ENCODE measurements around the gene TBC1D14.
"Not testable (repeated sequence)": the region's sequence is repeated elsewhere in the genome, so short reads cannot be mapped to it uniquely, and the experiment has no call there.

The TBC1D14 gene

GRCh38 chr4:6901669-6902317, 7.8 kb upstream of the TBC1D14 start:
- Histone ChIP-seq H3K9ac (ENCODE audit: low read length) (no peak overlapping the region), H3K4me3 (ENCODE audit: low read depth in 1 of 2, low read length in 2 of 2) (no peak overlapping the region), H3K27me3 (ENCODE audit: control insufficient read depth in 1 of 2, insufficient read depth in 2 of 2, low read length in 2 of 2) (peaks cover 5 to 6% of the 10 kb centered on the region in 2 donors), H3K27ac (ENCODE audit: low read depth, low read length) (no peak overlapping the region), H3K36me3 (ENCODE audit: insufficient read depth, low read length) (no peaks in the 10 kb centered on the region), H3K4me1 (ENCODE audit: insufficient read depth, low read length) (no peaks in the 10 kb centered on the region), H3K9me3 (ENCODE audit: low read length) (no peaks in the 10 kb centered on the region)

- no peak overlapping the region for H3K4me3 ChIP-seq (ENCODE audit: low read depth in 1 of 2, low read length in 2 of 2)
- H3K9ac ChIP-seq (ENCODE audit: low read length): no peak overlapping the region
- no peaks in the 10 kb centered on the region for H3K36me3 ChIP-seq (ENCODE audit: insufficient read depth, low read length)
- peaks cover 5 to 6% of the 10 kb centered on the region in 2 donors for H3K27me3 ChIP-seq (ENCODE audit: control insufficient read depth in 1 of 2, insufficient read depth in 2 of 2, low read length in 2 of 2)
- no peaks in the 10 kb centered on the region for H3K4me1 ChIP-seq (ENCODE audit: insufficient read depth, low read length)
- no peaks in the 10 kb centered on the region for H3K9me3 ChIP-seq (ENCODE audit: low read length)
- H3K27ac ChIP-seq (ENCODE audit: low read depth, low read length): no peak overlapping the region
Measured at GRCh38 chr4:6902318-6903042, 7.1 kb upstream of the TBC1D14 start.

DNA sequence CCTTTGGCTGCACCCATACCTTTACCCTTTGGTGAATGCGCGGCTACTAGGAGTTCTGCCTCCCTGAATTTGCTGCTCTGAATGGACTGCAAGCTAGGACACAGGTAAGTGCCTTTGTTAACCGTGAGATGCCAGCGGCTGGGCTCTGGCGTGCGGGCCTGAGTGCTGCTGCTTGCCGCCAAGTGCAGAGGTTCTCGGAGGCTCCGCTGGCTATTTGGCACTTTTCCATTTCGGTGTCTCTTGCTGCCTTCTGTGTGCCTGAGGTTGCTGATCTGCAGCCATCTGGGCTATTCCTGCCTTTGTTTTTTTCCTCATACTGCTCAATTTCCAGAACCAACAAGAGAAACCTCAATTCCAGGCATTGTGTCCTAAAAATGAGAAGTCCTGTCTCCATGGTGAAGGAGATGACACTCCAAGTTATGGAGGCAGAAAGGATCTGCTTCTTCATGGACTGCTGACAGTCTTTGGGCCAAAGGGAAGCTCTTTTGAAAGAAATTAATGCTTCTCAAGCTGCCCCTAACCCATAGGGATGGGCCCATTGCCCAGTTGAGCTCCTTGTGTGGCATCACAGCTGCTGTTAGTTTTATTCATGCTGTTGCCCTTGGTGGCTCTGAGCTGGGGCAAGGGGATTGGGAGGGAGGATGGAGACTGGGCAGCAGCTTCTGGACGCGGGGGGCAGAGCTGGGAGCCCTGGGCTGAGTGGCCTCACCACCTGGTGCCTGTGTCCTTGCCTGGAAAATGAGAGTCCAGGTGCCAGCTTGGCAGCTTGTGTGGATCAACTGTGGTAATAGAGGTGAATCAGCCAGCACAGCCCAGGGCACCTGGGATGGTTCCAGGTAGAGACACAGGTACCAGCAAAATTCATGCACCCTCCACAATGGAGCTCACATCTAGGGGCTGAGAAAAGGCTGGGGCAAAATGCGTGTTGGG, 3.8 kb upstream of the TBC1D14 start:
- Histone ChIP-seq H3K36me3 (ENCODE audit: insufficient read depth, low read length) (no peaks in the 10 kb centered on the region), H3K4me3 (ENCODE audit: low read depth in 1 of 2, low read length in 2 of 2) (no peak overlapping the region), H3K4me1 (ENCODE audit: insufficient read depth, low read length) (peaks cover 18% of the 10 kb centered on the region), H3K9ac (ENCODE audit: low read length) (no peak overlapping the region), H3K27ac (ENCODE audit: low read depth, low read length) (no peak overlapping the region), H3K27me3 (ENCODE audit: control insufficient read depth in 1 of 2, insufficient read depth in 2 of 2, low read length in 2 of 2) (peaks cover 5 to 6% of the 10 kb centered on the region in 2 donors), H3K9me3 (ENCODE audit: low read length) (no peaks in the 10 kb centered on the region)

GRCh38 chr4:6906486-6906885, 3.1 kb upstream of the TBC1D14 start:
- not testable (repeated sequence) for H3K9me3 ChIP-seq (ENCODE audit: low read length); H3K36me3 ChIP-seq (ENCODE audit: insufficient read depth, low read length); H3K27ac ChIP-seq (ENCODE audit: low read depth, low read length); H3K4me3 ChIP-seq (ENCODE audit: low read depth in 1 of 2, low read length in 2 of 2); H3K27me3 ChIP-seq (ENCODE audit: control insufficient read depth in 1 of 2, insufficient read depth in 2 of 2, low read length in 2 of 2); H3K9ac ChIP-seq (ENCODE audit: low read length)
- H3K4me1 ChIP-seq (ENCODE audit: insufficient read depth, low read length): peaks cover 25% of the 10 kb centered on the region

- no peak overlapping the region for H3K4me3 ChIP-seq (ENCODE audit: low read depth in 1 of 2, low read length in 2 of 2)
- no peak overlapping the region for H3K27ac ChIP-seq (ENCODE audit: low read depth, low read length)
- no peaks in the 10 kb centered on the region for H3K9me3 ChIP-seq (ENCODE audit: low read length)
- peaks cover 26% of the 10 kb centered on the region for H3K4me1 ChIP-seq (ENCODE audit: insufficient read depth, low read length)
- H3K27me3 ChIP-seq (ENCODE audit: control insufficient read depth in 1 of 2, insufficient read depth in 2 of 2, low read length in 2 of 2): peaks cover 5 to 6% of the 10 kb centered on the region in 2 donors
- no peaks in the 10 kb centered on the region for H3K36me3 ChIP-seq (ENCODE audit: insufficient read depth, low read length)
- no peak overlapping the region for H3K9ac ChIP-seq (ENCODE audit: low read length)
Measured at GRCh38 chr4:6907658-6908191, 1.9 kb upstream of the TBC1D14 start.

DNA sequence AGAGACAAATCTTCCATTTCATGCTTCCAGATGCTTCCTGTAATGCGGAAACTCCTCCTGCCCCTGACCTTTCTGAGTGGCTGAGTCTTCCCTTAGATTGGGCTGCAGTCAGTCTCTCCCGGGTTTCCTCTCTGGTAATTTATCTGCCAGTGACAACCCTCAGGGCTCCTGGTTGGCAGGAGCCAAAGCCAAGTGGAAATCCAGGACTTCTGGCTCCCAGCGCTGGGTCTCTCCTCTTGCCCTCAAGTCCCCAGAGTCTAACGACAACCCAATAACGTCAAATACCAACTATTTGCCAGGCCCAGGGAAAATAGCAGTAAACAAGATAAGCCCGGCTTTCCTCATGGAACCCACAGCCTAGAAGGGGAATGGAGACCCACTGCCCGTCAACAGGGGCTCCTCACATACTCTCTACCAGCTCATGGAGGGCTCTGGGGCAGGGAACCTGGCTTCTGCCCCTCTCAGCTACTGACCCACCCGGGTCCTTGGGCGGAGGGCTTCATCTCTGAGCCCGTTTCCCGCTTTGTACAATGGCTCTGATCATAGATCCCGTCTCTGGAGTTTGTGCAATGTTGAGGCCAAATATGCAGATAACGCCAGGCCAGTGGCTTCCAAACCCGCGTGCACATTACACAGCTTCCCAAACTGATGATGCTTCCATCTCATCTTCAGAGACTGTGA, 1.1 kb upstream of the TBC1D14 start:
- Histone ChIP-seq H3K27ac (ENCODE audit: low read depth, low read length) (peak overlapping the region; percentile 90), H3K4me3 (ENCODE audit: low read depth in 1 of 2, low read length in 2 of 2) (peak overlapping the region; percentile 82 to 89), H3K4me1 (ENCODE audit: insufficient read depth, low read length) (peaks cover 26% of the 10 kb centered on the region)

GRCh38 chr4:6909970-6910339, 329 bp downstream of the TBC1D14 start:
- Histone ChIP-seq H3K27ac (ENCODE audit: low read depth, low read length) (no peak overlapping the region), H3K4me1 (ENCODE audit: insufficient read depth, low read length) (peaks cover 26% of the 10 kb centered on the region), H3K27me3 (ENCODE audit: control insufficient read depth in 1 of 2, insufficient read depth in 2 of 2, low read length in 2 of 2) (peaks cover 5 to 6% of the 10 kb centered on the region in 2 donors)

More for the DNA sequence above, 1.1 kb upstream of the TBC1D14 start:
- Histone ChIP-seq H3K9me3 (ENCODE audit: low read length) (no peaks in the 10 kb centered on the region), H3K9ac (ENCODE audit: low read length) (peak overlapping the region; percentile 67), H3K27me3 (ENCODE audit: control insufficient read depth in 1 of 2, insufficient read depth in 2 of 2, low read length in 2 of 2) (peaks cover 5 to 6% of the 10 kb centered on the region in 2 donors), H3K36me3 (ENCODE audit: insufficient read depth, low read length) (no peaks in the 10 kb centered on the region)

GRCh38 chr4:6910340-6910959, 824 bp downstream of the TBC1D14 start:
- Histone ChIP-seq H3K27ac (ENCODE audit: low read depth, low read length) (no peak overlapping the region), H3K9me3 (ENCODE audit: low read length) (no peaks in the 10 kb centered on the region), H3K4me1 (ENCODE audit: insufficient read depth, low read length) (peaks cover 26% of the 10 kb centered on the region), H3K27me3 (ENCODE audit: control insufficient read depth in 1 of 2, insufficient read depth in 2 of 2, low read length in 2 of 2) (peaks cover 5 to 6% of the 10 kb centered on the region in 2 donors), H3K36me3 (ENCODE audit: insufficient read depth, low read length) (no peaks in the 10 kb centered on the region), H3K4me3 (ENCODE audit: low read depth in 1 of 2, low read length in 2 of 2) (peak overlapping the region; percentile 39 to 76), H3K9ac (ENCODE audit: low read length) (no peak overlapping the region)

More at GRCh38 chr4:6909970-6910339, 329 bp downstream of the TBC1D14 start:
- Histone ChIP-seq H3K36me3 (ENCODE audit: insufficient read depth, low read length) (no peaks in the 10 kb centered on the region), H3K4me3 (ENCODE audit: low read depth in 1 of 2, low read length in 2 of 2) (peak overlapping the region; percentile 39 to 89), H3K9me3 (ENCODE audit: low read length) (no peaks in the 10 kb centered on the region), H3K9ac (ENCODE audit: low read length) (no peak overlapping the region)

DNA sequence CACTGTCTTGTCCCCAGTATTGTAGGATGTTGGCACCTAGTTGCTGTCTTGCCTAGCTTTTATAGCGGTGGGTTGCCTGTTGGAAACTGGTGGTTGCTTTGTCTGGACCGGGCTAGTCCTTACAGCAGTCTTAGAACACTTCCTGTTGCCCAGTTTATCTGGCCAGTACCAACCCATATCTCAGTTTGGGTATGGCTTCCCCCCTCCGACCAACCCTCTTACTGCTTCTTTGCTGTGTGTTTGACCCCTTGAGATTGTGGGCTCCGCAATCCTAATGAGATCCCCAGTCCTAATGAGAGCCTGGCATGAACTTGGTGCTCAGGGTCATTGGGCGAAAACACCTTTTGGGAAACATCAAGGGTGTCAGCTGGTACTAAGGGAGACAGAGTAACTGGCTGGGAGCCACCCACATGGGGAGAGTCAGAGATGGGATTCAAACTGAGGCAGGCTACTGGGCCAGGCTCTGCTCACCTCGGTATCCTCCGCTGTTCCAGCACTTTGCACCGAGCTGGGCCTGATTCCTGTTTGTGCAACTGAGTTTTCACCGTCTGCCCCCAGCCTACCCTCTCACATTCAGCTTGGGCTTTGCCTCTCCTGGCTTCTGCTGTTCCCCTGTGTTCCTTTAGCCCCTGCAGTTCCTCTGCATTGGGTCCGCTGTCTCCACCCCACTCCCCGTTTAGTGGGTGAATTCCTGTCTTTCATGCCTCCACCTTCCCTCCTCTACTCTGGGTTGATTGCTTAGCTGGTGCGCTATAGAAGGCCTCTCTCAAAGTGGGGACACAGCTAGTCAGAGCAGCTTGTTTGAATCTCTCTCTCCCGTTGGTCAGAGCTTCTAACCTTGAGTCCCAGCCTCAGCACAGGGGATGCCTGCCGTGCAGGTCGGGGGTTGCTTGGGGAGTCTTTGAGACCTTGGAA, 1.6 kb downstream of the TBC1D14 start:
- H3K36me3 ChIP-seq (ENCODE audit: insufficient read depth, low read length): no peaks in the 10 kb centered on the region
- peaks cover under 1 to 2% of the 10 kb centered on the region in 2 donors for H3K27me3 ChIP-seq (ENCODE audit: control insufficient read depth in 1 of 2, insufficient read depth in 2 of 2, low read length in 2 of 2)
- H3K9ac ChIP-seq (ENCODE audit: low read length): no peak overlapping the region
- peaks cover 29% of the 10 kb centered on the region for H3K4me1 ChIP-seq (ENCODE audit: insufficient read depth, low read length)
- no peak overlapping the region for H3K27ac ChIP-seq (ENCODE audit: low read depth, low read length)
- H3K9me3 ChIP-seq (ENCODE audit: low read length): no peaks in the 10 kb centered on the region
- H3K4me3 ChIP-seq (ENCODE audit: low read depth in 1 of 2, low read length in 2 of 2): peak overlapping the region; percentile 39 to 76

- not testable (repeated sequence) for H3K27ac ChIP-seq (ENCODE audit: low read depth, low read length); H3K36me3 ChIP-seq (ENCODE audit: insufficient read depth, low read length); H3K9me3 ChIP-seq (ENCODE audit: low read length); H3K9ac ChIP-seq (ENCODE audit: low read length); H3K4me3 ChIP-seq (ENCODE audit: low read depth in 1 of 2, low read length in 2 of 2); H3K27me3 ChIP-seq (ENCODE audit: control insufficient read depth in 1 of 2, insufficient read depth in 2 of 2, low read length in 2 of 2)
- H3K4me1 ChIP-seq (ENCODE audit: insufficient read depth, low read length): peaks cover 36% of the 10 kb centered on the region
Measured at GRCh38 chr4:6911917-6912316, 2.3 kb downstream of the TBC1D14 start.
